Osteoblast (primary cell): Measurements from ENCODE around the gene CNIH2. TPM values are rescaled to one million over a fixed set of nuclear protein-coding genes. Genes with fewer than 3 reads are reported as not detected.
"Not testable (repeated sequence)": the region's sequence is repeated elsewhere in the genome, so short reads cannot be mapped to it uniquely, and the experiment has no call there.

ENCODE experiments used
- DNase-seq: peaks from one replicate; pipeline ENCODE4 v3.0.0; 2011; ENCODE audit warnings: low spot score, mixed read lengths; ENCODE audit not compliant: insufficient read length; ENCODE audit errors: missing footprints
- H2AFZ ChIP-seq: 2 replicates; pipeline ENCODE4 v1.6.0; 2011; ENCODE audit warnings: mild to moderate bottlenecking, low read length
- H3K27ac ChIP-seq: 2 replicates; pipeline ENCODE4 v1.5.1; 2011; ENCODE audit warnings: mild to moderate bottlenecking, low read depth, low read length, moderate library complexity
- H3K27me3 ChIP-seq: 2 replicates; pipeline ENCODE4 v1.6.0; 2012; ENCODE audit warnings: mild to moderate bottlenecking, control low read depth, inconsistent platforms, low read length, moderate library complexity; ENCODE audit not compliant: insufficient read depth
- H3K36me3 ChIP-seq: 2 replicates; pipeline ENCODE4 v1.5.1; 2011; ENCODE audit warnings: mild to moderate bottlenecking, low read length, control low read depth, moderate library complexity; ENCODE audit not compliant: insufficient read depth
- H3K4me1 ChIP-seq: 2 replicates; pipeline ENCODE4 v1.5.1; 2011; ENCODE audit warnings: mild to moderate bottlenecking, low read length, control low read depth, moderate library complexity; ENCODE audit not compliant: insufficient read depth
- H3K4me2 ChIP-seq: 2 replicates; pipeline ENCODE4 v1.6.0; 2011; ENCODE audit warnings: mild to moderate bottlenecking, low read length; ENCODE audit not compliant: insufficient read depth
- H3K4me3 ChIP-seq: fragments of 200-600 bp; sonication (generic); 3 replicates; pipeline ENCODE4 v1.5.1; 2012; ENCODE audit warnings: mild to moderate bottlenecking, low read length, inconsistent platforms; ENCODE audit not compliant: insufficient read depth
- H3K79me2 ChIP-seq: 2 replicates; pipeline ENCODE4 v1.6.0; 2012; ENCODE audit warnings: mild to moderate bottlenecking, low read length, control low read depth, inconsistent platforms; ENCODE audit not compliant: insufficient read depth
- H3K9me3 ChIP-seq: 2 replicates; pipeline ENCODE4 v1.5.1; 2011; ENCODE audit warnings: low read depth, low read length, control low read depth
- H4K20me1 ChIP-seq: 2 replicates; pipeline ENCODE4 v1.6.0; 2012; ENCODE audit warnings: mild to moderate bottlenecking, low read length, control low read depth; ENCODE audit not compliant: insufficient read depth
- CTCF ChIP-seq: IDR thresholded peaks from 2 replicates; pipeline ENCODE4 v1.5.1; 2011; ENCODE audit warnings: mild to moderate bottlenecking, low read depth, low read length, moderate library complexity; ENCODE audit errors: extremely low read depth
- total RNA-seq: library from RNA; depleted of rRNA; stranded (reverse); fragments of >200 nt; gene quantifications from 2 replicates; pipeline ENCODE4 v1.2.3, GENCODE V29; 2012

The CNIH2 gene
- total RNA-seq, 1 donor, result not detected

DNA sequence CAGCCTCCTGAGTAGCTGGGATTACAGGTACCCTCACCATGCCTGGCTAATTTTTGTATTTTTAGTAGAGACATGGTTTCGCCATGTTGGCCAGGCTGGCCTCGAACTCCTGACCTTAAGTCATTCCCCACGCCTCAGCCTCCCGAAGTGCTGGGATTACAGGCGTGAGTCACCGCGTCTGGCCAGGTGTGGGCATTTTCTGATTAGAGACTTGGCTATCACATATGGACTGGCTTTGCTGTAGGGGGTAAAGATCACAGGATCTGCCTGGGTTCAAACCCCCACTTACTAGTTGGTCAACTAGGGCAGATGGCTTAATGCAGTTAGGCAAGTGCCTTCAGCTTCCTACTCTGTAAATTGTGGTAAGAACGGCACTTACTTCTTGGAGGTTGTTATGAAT, 32.3 kb downstream of the CNIH2 start:
- Histone ChIP-seq H2AFZ (no peak overlapping the region), H3K4me2 (no peak overlapping the region), H3K4me1 (peaks cover 22% of the 10 kb centered on the region), H3K27ac (no peak overlapping the region), H3K4me3 (no peak overlapping the region), H4K20me1 (peaks cover 11% of the 10 kb centered on the region), H3K79me2 (peaks cover 19% of the 10 kb centered on the region), H3K9me3 (no peaks in the 10 kb centered on the region), H3K27me3 (peaks cover 1% of the 10 kb centered on the region), H3K36me3 (no peaks in the 10 kb centered on the region)
- DNase-seq, result peak; percentile 29
- no peak for TF ChIP-seq CTCF

DNA sequence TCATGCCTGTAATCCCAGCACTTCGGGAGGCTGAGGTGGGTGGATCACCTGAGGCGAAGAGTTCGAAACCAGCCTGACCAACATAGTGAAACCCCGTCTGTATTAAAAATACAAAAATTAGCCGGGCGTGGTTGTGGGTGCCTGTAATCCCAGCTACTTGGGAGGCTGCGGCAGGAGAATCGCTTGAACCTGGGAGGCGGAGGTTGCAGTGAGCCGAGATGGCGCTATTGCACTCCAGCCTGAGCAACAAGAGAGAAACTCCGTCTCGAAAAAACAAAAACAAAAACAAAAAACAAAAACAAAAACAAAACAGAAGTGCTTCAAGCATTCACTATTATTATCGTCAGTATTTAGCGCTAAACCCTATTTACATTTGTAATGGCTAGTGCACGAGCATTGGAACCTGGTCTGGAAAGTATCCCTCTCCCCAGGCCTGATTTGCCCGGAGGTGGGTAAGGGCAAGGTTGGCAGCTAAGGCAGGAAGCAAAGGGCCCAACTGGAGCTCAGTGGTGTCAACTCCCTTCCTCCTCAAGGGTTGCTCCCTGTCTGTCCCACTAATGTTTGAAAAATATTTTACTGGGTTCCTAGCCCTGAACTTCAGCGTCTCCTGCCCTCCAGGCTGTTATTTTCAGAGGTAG, 32.9 kb downstream of the CNIH2 start:
- peaks cover 25% of the 10 kb centered on the region for H3K79me2 ChIP-seq
- H3K4me3 ChIP-seq, result not testable (repeated sequence)
- DNase-seq, result peak; percentile 65

DNA sequence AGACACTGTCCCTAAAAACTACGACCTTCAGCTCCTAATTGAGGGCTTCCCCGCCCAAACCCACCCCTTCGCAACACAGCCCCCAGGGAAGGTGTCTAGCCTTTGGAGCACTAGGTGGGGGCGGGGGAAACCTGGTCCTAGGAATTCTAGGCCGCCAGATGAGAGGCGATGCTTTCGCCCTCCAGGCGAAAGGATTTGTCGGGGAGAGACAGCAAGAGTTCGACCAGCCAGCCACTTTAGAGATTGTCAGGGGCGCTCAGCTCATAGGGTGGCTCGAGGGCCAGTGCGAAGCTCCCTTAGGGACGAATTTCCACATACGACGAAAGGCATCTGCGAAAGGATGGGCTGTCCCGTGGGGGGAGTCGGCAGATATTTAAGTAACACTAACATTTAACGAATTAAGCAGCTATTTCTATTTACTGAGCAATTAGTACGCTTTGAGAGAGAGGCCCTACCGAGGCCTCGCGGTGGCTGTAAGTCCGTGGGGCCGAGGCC, 33.5 kb downstream of the CNIH2 start:
- peak overlapping the region; percentile 80 for H3K4me3 ChIP-seq
- no peaks in the 10 kb centered on the region for H3K36me3 ChIP-seq
- peak overlapping the region; percentile 98 for H2AFZ ChIP-seq

More for the DNA sequence above, 32.9 kb downstream of the CNIH2 start:
- not testable (repeated sequence) for H3K9me3 ChIP-seq, H3K36me3 ChIP-seq, H2AFZ ChIP-seq, H3K27ac ChIP-seq, H3K27me3 ChIP-seq, H3K4me2 ChIP-seq
- Histone ChIP-seq H4K20me1 (peaks cover 17% of the 10 kb centered on the region), H3K4me1 (peaks cover 28% of the 10 kb centered on the region)

DNA sequence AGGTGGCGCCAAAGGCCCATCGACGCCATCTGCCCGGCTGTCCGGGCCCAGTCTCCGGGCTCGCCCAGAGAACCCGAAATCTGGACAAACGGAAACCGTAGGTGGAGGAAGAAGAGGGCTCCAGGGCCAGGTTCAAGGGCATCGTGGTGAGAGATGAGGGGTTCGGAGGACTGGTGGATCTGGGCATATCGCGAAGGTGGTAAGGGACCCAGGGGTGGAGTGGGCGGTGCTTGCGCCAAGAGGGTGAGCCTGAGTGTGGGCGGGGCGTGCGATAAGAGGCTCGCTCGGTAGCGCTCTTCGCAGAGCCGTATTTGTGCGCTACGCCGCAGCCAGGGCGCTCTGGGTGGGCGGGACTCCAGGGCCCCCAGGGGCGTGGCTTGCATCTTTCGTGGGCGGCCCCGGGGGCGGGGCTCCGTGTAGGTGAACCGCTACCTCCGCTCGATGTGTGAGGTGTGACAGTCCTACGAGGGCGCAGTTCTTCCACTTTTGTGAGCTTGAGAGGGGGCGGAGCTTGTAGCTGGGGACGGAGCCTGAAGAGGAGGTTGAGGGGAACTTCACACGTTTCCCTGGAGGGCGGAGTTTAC, 34.1 kb downstream of the CNIH2 start:
- no peaks in the 10 kb centered on the region for H3K36me3 ChIP-seq
- H2AFZ ChIP-seq, result peak overlapping the region; percentile 98
- H3K27ac ChIP-seq, result peak overlapping the region; percentile 83
- H4K20me1 ChIP-seq, result peaks cover 25% of the 10 kb centered on the region
- H3K27me3 ChIP-seq, result no peaks in the 10 kb centered on the region
- peak overlapping the region; percentile 80 for H3K4me3 ChIP-seq
- H3K9me3 ChIP-seq, result no peaks in the 10 kb centered on the region
- peaks cover 38% of the 10 kb centered on the region for H3K4me1 ChIP-seq
- H3K79me2 ChIP-seq, result peaks cover 33% of the 10 kb centered on the region
- TF ChIP-seq CTCF, result no peak
- DNase-seq, result peak; percentile 97
- peak overlapping the region; percentile 98 for H3K4me2 ChIP-seq

More for the DNA sequence above, 33.5 kb downstream of the CNIH2 start:
- no peaks in the 10 kb centered on the region for H3K9me3 ChIP-seq
- peak overlapping the region; percentile 98 for H3K4me2 ChIP-seq
- H3K4me1 ChIP-seq, result peaks cover 34% of the 10 kb centered on the region
- H4K20me1 ChIP-seq, result peaks cover 23% of the 10 kb centered on the region
- H3K27me3 ChIP-seq, result no peaks in the 10 kb centered on the region
- TF ChIP-seq CTCF, result peak; percentile 90
- H3K27ac ChIP-seq, result peak overlapping the region; percentile 83
- H3K79me2 ChIP-seq, result peaks cover 30% of the 10 kb centered on the region
- DNase-seq, result no peak
